ENCODE measurements around the gene MED22.

Gene MED22

DNA sequence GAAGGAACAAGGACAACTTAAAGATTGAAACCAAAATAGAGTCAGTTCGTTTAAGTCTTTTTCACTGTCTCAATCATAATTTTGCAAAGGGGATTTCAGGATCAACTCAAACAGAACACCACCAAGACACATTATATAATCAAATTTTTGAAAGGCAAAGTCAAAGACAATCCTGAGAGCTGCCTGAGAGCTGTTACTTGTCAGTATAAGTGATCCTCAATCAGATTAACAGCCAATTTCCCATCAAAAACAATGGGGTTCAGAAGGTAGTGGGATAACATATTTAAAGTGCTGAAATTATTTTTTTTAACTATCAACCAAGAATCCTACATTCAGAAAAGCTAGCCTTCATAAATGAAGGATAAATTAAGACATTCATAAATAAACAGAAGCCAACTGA lies 53.7 kb downstream of the MED22 start:
- peaks cover 6% of the 10 kb centered on the region for H3K27me3 ChIP-seq (ENCODE audit: insufficient read depth, low read length, poor library complexity, severe bottlenecking)
- TF ChIP-seq, protein P1, sequence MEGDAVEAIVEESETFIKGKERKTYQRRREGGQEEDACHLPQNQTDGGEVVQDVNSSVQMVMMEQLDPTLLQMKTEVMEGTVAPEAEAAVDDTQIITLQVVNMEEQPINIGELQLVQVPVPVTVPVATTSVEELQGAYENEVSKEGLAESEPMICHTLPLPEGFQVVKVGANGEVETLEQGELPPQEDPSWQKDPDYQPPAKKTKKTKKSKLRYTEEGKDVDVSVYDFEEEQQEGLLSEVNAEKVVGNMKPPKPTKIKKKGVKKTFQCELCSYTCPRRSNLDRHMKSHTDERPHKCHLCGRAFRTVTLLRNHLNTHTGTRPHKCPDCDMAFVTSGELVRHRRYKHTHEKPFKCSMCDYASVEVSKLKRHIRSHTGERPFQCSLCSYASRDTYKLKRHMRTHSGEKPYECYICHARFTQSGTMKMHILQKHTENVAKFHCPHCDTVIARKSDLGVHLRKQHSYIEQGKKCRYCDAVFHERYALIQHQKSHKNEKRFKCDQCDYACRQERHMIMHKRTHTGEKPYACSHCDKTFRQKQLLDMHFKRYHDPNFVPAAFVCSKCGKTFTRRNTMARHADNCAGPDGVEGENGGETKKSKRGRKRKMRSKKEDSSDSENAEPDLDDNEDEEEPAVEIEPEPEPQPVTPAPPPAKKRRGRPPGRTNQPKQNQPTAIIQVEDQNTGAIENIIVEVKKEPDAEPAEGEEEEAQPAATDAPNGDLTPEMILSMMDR (conservative IDR thresholded peaks at IDR 0.05; ENCODE audit: low read length), result no peak
- no peak for TF ChIP-seq EZH2phosphoT487 (IDR thresholded peaks at IDR 0.05; ENCODE audit: borderline replicate concordance)
- H3K9me2 ChIP-seq (replicated peaks; ENCODE audit: low read depth, low read length), result no peaks in the 10 kb centered on the region

GRCh38 chr9:133290751-133291302 lies 57.1 kb downstream of the MED22 start:
- H3K36me3 ChIP-seq (ENCODE audit: insufficient read depth, low read length), result no peaks in the 10 kb centered on the region
- peaks cover 6% of the 10 kb centered on the region for H3K27me3 ChIP-seq (ENCODE audit: insufficient read depth, low read length, poor library complexity, severe bottlenecking)
- no peaks in the 10 kb centered on the region for H3K79me2 ChIP-seq (ENCODE audit: insufficient read depth, low read length)
- no peak overlapping the region for H3K9ac ChIP-seq (ENCODE audit: low read depth, low read length, poor library complexity, severe bottlenecking)
- TF ChIP-seq, protein P1 (conservative IDR thresholded peaks at IDR 0.05; ENCODE audit: low read length), result no peak
- TF ChIP-seq EZH2phosphoT487 (IDR thresholded peaks at IDR 0.05; ENCODE audit: borderline replicate concordance), result no peak
- H3K4me2 ChIP-seq (ENCODE audit: low read depth, low read length, poor library complexity, severe bottlenecking), result no peak overlapping the region
- no peaks in the 10 kb centered on the region for H3F3A ChIP-seq (ENCODE audit: low read depth)
- H4K20me1 ChIP-seq (ENCODE audit: insufficient read depth, low read length, poor library complexity, severe bottlenecking), result no peaks in the 10 kb centered on the region
- H2AFZ ChIP-seq (ENCODE audit: low read length), result no peak overlapping the region
- no peaks in the 10 kb centered on the region for H3K4me1 ChIP-seq (ENCODE audit: insufficient read depth, low read length, poor library complexity, severe bottlenecking)
- peaks cover 10% of the 10 kb centered on the region; the same call in 1 of the 2 replicates for H3K9me3 ChIP-seq (ENCODE audit: insufficient read depth, low read depth, low read length)
- H3K4me3 ChIP-seq (ENCODE audit: low read length, poor library complexity, severe bottlenecking), result no peak overlapping the region
- H3K9me2 ChIP-seq (replicated peaks; ENCODE audit: low read depth, low read length), result no peaks in the 10 kb centered on the region

More for the DNA sequence above, 53.7 kb downstream of the MED22 start:
- Histone ChIP-seq H3K36me3 (ENCODE audit: insufficient read depth, low read length) (no peaks in the 10 kb centered on the region), H3K9me3 (ENCODE audit: insufficient read depth, low read depth, low read length) (peaks cover 6% of the 10 kb centered on the region; the same call in 1 of the 2 replicates), H3K79me2 (ENCODE audit: insufficient read depth, low read length) (no peaks in the 10 kb centered on the region), H3K4me1 (ENCODE audit: insufficient read depth, low read length, poor library complexity, severe bottlenecking) (no peaks in the 10 kb centered on the region), H3K9ac (ENCODE audit: low read depth, low read length, poor library complexity, severe bottlenecking) (no peak overlapping the region), H3K4me2 (ENCODE audit: low read depth, low read length, poor library complexity, severe bottlenecking) (no peak overlapping the region), H4K20me1 (ENCODE audit: insufficient read depth, low read length, poor library complexity, severe bottlenecking) (no peaks in the 10 kb centered on the region), H2AFZ (ENCODE audit: low read length) (no peak overlapping the region), H3F3A (ENCODE audit: low read depth) (no peaks in the 10 kb centered on the region), H3K4me3 (ENCODE audit: low read length, poor library complexity, severe bottlenecking) (no peak overlapping the region)

Data from Loucy (cell line).